Measurements from ENCODE around the gene ZNF23. TPM values are rescaled to one million over a fixed set of nuclear protein-coding genes. Genes with fewer than 3 reads are reported as not detected.

ZNF23 gene
- total and polyA plus RNA-seq, 2 donors from 2014 or later = 7.3 to 9.9 TPM

DNA sequence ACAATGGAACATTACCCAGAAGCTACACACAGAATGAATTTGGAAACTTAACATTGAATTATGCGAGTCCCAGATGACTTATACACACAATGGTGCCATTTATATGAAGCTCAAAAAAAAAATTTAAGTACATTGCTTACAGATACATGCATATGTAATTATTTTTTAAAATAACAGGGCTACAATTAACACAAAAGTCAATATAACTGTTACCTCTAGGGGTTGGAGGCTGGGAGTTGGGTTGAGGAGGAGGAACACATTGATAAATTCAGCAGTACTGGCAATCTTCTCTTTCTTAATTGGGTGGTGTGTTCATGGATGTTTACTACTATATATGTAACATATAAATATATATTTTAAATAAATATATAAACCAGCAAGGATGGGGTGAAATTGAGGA lies 1.1 kb downstream of the ZNF23 start:
- H3K27ac ChIP-seq (ENCODE audit: low read depth in 2 of 2, low read length in 2 of 2) = no peak overlapping the region
- no peak for FAIRE-seq
- no peaks in the 10 kb centered on the region for H3K9me3 ChIP-seq (ENCODE audit: control insufficient read depth in 2 of 3, insufficient read depth in 1 of 3, low read length in 3 of 3)
- TF ChIP-seq, protein P1, sequence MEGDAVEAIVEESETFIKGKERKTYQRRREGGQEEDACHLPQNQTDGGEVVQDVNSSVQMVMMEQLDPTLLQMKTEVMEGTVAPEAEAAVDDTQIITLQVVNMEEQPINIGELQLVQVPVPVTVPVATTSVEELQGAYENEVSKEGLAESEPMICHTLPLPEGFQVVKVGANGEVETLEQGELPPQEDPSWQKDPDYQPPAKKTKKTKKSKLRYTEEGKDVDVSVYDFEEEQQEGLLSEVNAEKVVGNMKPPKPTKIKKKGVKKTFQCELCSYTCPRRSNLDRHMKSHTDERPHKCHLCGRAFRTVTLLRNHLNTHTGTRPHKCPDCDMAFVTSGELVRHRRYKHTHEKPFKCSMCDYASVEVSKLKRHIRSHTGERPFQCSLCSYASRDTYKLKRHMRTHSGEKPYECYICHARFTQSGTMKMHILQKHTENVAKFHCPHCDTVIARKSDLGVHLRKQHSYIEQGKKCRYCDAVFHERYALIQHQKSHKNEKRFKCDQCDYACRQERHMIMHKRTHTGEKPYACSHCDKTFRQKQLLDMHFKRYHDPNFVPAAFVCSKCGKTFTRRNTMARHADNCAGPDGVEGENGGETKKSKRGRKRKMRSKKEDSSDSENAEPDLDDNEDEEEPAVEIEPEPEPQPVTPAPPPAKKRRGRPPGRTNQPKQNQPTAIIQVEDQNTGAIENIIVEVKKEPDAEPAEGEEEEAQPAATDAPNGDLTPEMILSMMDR (IDR thresholded peaks at IDR 0.05; ENCODE audit: borderline replicate concordance, extremely low read depth, insufficient read depth) = no peak
- H3K4me1 ChIP-seq (ENCODE audit: control insufficient read depth in 2 of 3, insufficient read depth in 2 of 3, low read depth in 1 of 3, low read length in 3 of 3) = peaks cover 0 to 4% (median 4%) of the 10 kb centered on the region in 3 donors
- intact Hi-C loops (cut with DNase I) = no loop called here
- H3K4me3 ChIP-seq (ENCODE audit: low read length in 3 of 3) = peak overlapping the region in 2 of 3 donors; percentile 99
- peaks cover 0 to 4% (median 0%) of the 10 kb centered on the region in 3 donors for H3K36me3 ChIP-seq (ENCODE audit: control insufficient read depth in 2 of 3, insufficient read depth in 3 of 3, low read length in 3 of 3)
- no peaks in the 10 kb centered on the region for H3K27me3 ChIP-seq (ENCODE audit: control insufficient read depth, insufficient read depth, low read length)
- DNase-seq = no peak
- H3K9ac ChIP-seq (ENCODE audit: low read length in 3 of 3) = no peak overlapping the region

DNA sequence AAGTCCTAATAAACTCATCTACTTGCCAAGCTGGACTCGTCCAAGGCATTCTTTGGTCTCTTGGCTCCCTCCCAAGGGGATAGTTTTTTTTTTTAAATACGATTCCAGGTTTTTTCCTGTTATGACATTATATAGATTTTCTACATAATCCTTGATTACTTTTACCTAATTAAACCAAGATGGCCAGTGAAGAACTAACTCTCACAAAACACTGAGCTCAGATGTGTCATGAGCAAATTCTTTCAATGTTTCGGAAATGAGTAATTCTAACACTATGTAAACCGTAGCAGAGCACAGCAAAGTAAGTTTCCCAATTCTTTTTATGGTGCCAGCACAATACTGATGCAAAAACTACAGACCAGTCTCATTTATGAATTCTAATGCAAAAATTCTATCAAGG lies 1.8 kb downstream of the ZNF23 start:
- Histone ChIP-seq H3K4me3 (ENCODE audit: low read length in 3 of 3) (no peak overlapping the region), H3K27me3 (ENCODE audit: control insufficient read depth, insufficient read depth, low read length) (no peaks in the 10 kb centered on the region), H3K9me3 (ENCODE audit: control insufficient read depth in 2 of 3, insufficient read depth in 1 of 3, low read length in 3 of 3) (no peaks in the 10 kb centered on the region), H3K9ac (ENCODE audit: low read length in 3 of 3) (no peak overlapping the region), H3K27ac (ENCODE audit: low read depth in 2 of 2, low read length in 2 of 2) (no peak overlapping the region), H3K36me3 (ENCODE audit: control insufficient read depth in 2 of 3, insufficient read depth in 3 of 3, low read length in 3 of 3) (peaks cover 0 to 9% (median 0%) of the 10 kb centered on the region in 3 donors), H3K4me1 (ENCODE audit: control insufficient read depth in 2 of 3, insufficient read depth in 2 of 3, low read depth in 1 of 3, low read length in 3 of 3) (peaks cover 0 to 4% (median 4%) of the 10 kb centered on the region in 3 donors)
- intact Hi-C loops (cut with DNase I) = no loop called here
- DNase-seq (no peak), FAIRE-seq (no peak)
- TF ChIP-seq, protein P1 (IDR thresholded peaks at IDR 0.05; ENCODE audit: borderline replicate concordance, extremely low read depth, insufficient read depth) = no peak

DNA sequence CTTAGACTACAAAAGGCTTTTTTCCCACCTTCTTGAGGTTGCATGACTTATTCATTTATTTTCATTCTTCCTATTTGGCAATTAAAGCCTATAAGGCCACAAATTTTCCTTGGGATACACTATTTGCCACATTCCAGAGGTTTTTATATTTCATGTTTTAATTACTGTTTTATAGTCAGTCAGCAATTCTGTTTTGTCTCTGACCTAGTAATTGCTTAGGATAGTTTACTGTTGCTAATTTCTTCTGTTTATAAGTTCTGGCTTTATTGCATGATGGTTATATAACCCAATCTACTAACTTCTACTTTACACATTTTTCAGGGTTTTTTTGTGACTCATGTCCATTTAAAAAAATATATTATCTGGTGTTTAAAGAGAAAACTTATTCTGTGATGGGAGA lies 2.5 kb downstream of the ZNF23 start:
- H3K36me3 ChIP-seq (ENCODE audit: control insufficient read depth in 2 of 3, insufficient read depth in 3 of 3, low read length in 3 of 3) = peaks cover 0 to 13% (median 5%) of the 10 kb centered on the region in 3 donors
- FAIRE-seq = no peak
- intact Hi-C loops (cut with DNase I) = no loop called here

More for the DNA sequence above, 2.5 kb downstream of the ZNF23 start:
- Histone ChIP-seq H3K4me1 (ENCODE audit: control insufficient read depth in 2 of 3, insufficient read depth in 2 of 3, low read depth in 1 of 3, low read length in 3 of 3) (peaks cover 0 to 4% (median 4%) of the 10 kb centered on the region in 3 donors), H3K9me3 (ENCODE audit: control insufficient read depth in 2 of 3, insufficient read depth in 1 of 3, low read length in 3 of 3) (no peaks in the 10 kb centered on the region), H3K27ac (ENCODE audit: low read depth in 2 of 2, low read length in 2 of 2) (no peak overlapping the region), H3K27me3 (ENCODE audit: control insufficient read depth, insufficient read depth, low read length) (no peaks in the 10 kb centered on the region), H3K4me3 (ENCODE audit: low read length in 3 of 3) (no peak overlapping the region), H3K9ac (ENCODE audit: low read length in 3 of 3) (no peak overlapping the region)
- TF ChIP-seq, protein P1 (IDR thresholded peaks at IDR 0.05; ENCODE audit: borderline replicate concordance, extremely low read depth, insufficient read depth) = no peak
- DNase-seq = no peak
